ENCODE results near the gene GYG1.

DNA sequence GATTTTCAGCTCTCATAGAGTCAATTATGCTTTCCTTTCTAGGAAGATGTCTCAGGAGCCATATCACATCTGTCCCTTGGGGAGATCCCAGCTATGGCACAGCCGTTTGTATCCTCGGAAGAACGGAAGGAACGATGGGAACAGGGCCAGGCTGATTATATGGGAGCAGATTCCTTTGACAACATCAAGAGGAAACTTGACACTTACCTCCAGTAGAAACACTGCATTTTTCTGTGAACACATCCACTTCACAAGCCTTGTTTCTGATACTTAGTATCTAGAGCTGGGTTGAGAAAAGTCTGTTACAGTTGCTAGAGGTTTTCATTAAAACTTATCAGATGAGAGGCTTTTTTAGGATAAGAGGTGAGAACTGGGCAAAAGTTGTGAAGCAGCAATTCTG is 35.4 kb downstream of the GYG1 start:
- TF ChIP-seq POLR2A (IDR thresholded peaks at IDR 0.05) = no peak
- TF ChIP-seq, protein P1, sequence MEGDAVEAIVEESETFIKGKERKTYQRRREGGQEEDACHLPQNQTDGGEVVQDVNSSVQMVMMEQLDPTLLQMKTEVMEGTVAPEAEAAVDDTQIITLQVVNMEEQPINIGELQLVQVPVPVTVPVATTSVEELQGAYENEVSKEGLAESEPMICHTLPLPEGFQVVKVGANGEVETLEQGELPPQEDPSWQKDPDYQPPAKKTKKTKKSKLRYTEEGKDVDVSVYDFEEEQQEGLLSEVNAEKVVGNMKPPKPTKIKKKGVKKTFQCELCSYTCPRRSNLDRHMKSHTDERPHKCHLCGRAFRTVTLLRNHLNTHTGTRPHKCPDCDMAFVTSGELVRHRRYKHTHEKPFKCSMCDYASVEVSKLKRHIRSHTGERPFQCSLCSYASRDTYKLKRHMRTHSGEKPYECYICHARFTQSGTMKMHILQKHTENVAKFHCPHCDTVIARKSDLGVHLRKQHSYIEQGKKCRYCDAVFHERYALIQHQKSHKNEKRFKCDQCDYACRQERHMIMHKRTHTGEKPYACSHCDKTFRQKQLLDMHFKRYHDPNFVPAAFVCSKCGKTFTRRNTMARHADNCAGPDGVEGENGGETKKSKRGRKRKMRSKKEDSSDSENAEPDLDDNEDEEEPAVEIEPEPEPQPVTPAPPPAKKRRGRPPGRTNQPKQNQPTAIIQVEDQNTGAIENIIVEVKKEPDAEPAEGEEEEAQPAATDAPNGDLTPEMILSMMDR (IDR thresholded peaks at IDR 0.05) = no peak
